GM12878 (cell line): Measurements from ENCODE around the gene ACD. TPM values are rescaled to one million over a fixed set of nuclear protein-coding genes. Genes with fewer than 3 reads are reported as not detected.

Source experiments
- ATAC-seq: fragments of 200-7000 bp; cut with Tn5 transposase; 3 replicates; pipeline ENCODE4 v1.9.1; 2020; ENCODE audit warnings: mild to moderate bottlenecking, moderate library complexity
- BruUV-seq: library from RNA; stranded (reverse); fragments of 400-500 nt; replicated peaks from 2 replicates; lab custom pipeline; 2021; lab: Mats Ljungman, UMichigan
- CTCF ChIA-PET: fragments of 300-600 bp; sonication (Branson Sonifier 250); formaldehyde crosslinking; extraction: SDS; loops from one replicate; lab custom pipeline; 2021; ENCODE audit warnings: inconsistent platforms; lab: Yijun Ruan, JAX
- POLR2A ChIA-PET: fragments of 350-600 bp; formaldehyde crosslinking; extraction: SDS; loops from one replicate; lab custom pipeline; 2021; ENCODE audit warnings: inconsistent platforms; lab: Charles Lee
- RAD21 ChIA-PET: fragments of 300-600 bp; sonication (Branson Sonifier 250); formaldehyde crosslinking; loops from one replicate; lab custom pipeline; 2023; ENCODE audit warnings: antibody characterized with exemption; ENCODE audit not compliant: unreplicated experiment; lab: Charles Lee
- SMC1A ChIA-PET: fragments of 300-600 bp; sonication (Branson Sonifier 250); formaldehyde crosslinking; loops from one replicate; lab custom pipeline; 2023; ENCODE audit not compliant: unreplicated experiment, uncharacterized antibody; lab: Charles Lee
- DNase-seq: peaks from one replicate; pipeline ENCODE4 v3.0.0-alpha.2; 2011; ENCODE audit warnings: low read depth, low spot score
- FAIRE-seq: peaks from 3 replicates; lab custom pipeline; 2011; peaks lifted over from hg19 to GRCh38; lab: Jason Lieb, UNC
- H2AFZ ChIP-seq: 2 replicates; pipeline ENCODE4 v1.6.0; 2011; ENCODE audit warnings: low read depth, low read length, control low read depth; ENCODE audit not compliant: control insufficient read depth
- H3K27ac ChIP-seq: 2 replicates; pipeline ENCODE4 v1.5.1; 2011; ENCODE audit warnings: control low read depth; ENCODE audit not compliant: control insufficient read depth, insufficient read depth
- H3K27me3 ChIP-seq, 2 experiments: replicated peaks in 1 of 2; 2 replicates each; pipeline versions ENCODE4 v1.6.0 to v1.6.1; 2011; ENCODE audit warnings: low read length in 1 of 2; ENCODE audit not compliant: control insufficient read depth in 2 of 2, insufficient read depth in 2 of 2
- H3K36me3 ChIP-seq, 2 experiments: 2 replicates each; pipeline ENCODE4 v1.5.1; 2011; ENCODE audit warnings: low read length in 1 of 2; ENCODE audit not compliant: control insufficient read depth in 2 of 2, insufficient read depth in 2 of 2
- H3K4me1 ChIP-seq: 2 replicates; pipeline ENCODE4 v1.6.1; 2011; ENCODE audit warnings: mild to moderate bottlenecking, low read length, moderate library complexity, mixed read lengths; ENCODE audit not compliant: control insufficient read depth, insufficient read depth
- H3K4me2 ChIP-seq: 2 replicates; pipeline ENCODE4 v1.6.0; 2011; ENCODE audit warnings: control low read depth; ENCODE audit not compliant: control insufficient read depth, insufficient read depth
- H3K4me3 ChIP-seq: fragments of 200-600 bp; sonication (generic); 2 replicates; pipeline ENCODE4 v1.5.1; 2016
- H3K79me2 ChIP-seq: 2 replicates; pipeline ENCODE4 v1.6.0; 2011; ENCODE audit warnings: low read length; ENCODE audit not compliant: control insufficient read depth, insufficient read depth
- H3K9ac ChIP-seq: 2 replicates; pipeline ENCODE4 v1.8.0; 2011; ENCODE audit warnings: low read length, control low read depth, mixed read lengths; ENCODE audit not compliant: control insufficient read depth, insufficient read depth
- H3K9me3 ChIP-seq: replicated peaks from 3 replicates; pipeline ENCODE4 v1.5.1; 2011; ENCODE audit warnings: mild to moderate bottlenecking, low read length; ENCODE audit not compliant: control insufficient read depth, insufficient read depth
- H4K20me1 ChIP-seq: 2 replicates; pipeline ENCODE4 v1.6.0; 2011; ENCODE audit not compliant: control insufficient read depth, insufficient read depth
- CREB1 ChIP-seq: IDR thresholded peaks from 2 replicates; pipeline ENCODE4 v1.6.1; 2012; ENCODE audit warnings: low read depth, mild to moderate bottlenecking, inconsistent platforms
- EGR1 ChIP-seq, 2 experiments: IDR thresholded peaks; 1 replicate in 1 of 2; 2 replicates in 1 of 2; pipeline ENCODE4 v1.6.1; 2011 to 2012; ENCODE audit warnings: low read depth in 2 of 2, low read length in 2 of 2, borderline replicate concordance in 1 of 2, mild to moderate bottlenecking in 1 of 2, moderate library complexity in 1 of 2
- FOXK2 ChIP-seq: fragments of 450-650 bp; IDR thresholded peaks from 2 replicates; pipeline ENCODE4 v1.6.1; 2017; ENCODE audit warnings: mild to moderate bottlenecking, moderate library complexity
- HSF1 ChIP-seq: fragments of 150-350 bp; IDR thresholded peaks from 2 replicates; pipeline ENCODE4 v1.6.1; 2014; ENCODE audit warnings: mild to moderate bottlenecking, low read depth, low read length
- IRF5 ChIP-seq: fragments of 450-650 bp; IDR thresholded peaks from 2 replicates; pipeline ENCODE4 v1.6.1; 2017; ENCODE audit warnings: borderline replicate concordance
- MTA3 ChIP-seq: IDR thresholded peaks from 2 replicates; pipeline ENCODE4 v1.6.1; 2012; ENCODE audit warnings: low read length, inconsistent platforms, borderline replicate concordance
- NBN ChIP-seq: fragments of 450-650 bp; IDR thresholded peaks from 2 replicates; pipeline ENCODE4 v1.6.1; 2016
- NR2C2 ChIP-seq: IDR thresholded peaks from 2 replicates; pipeline ENCODE4 v1.6.1; 2011; ENCODE audit warnings: borderline replicate concordance, low read depth; ENCODE audit not compliant: control insufficient read depth, insufficient read length
- SMAD5 ChIP-seq: IDR thresholded peaks from 2 replicates; pipeline ENCODE4 v1.6.1; 2016; ENCODE audit warnings: antibody characterized with exemption, low read depth
- YBX1 ChIP-seq: fragments of 450-650 bp; IDR thresholded peaks from 2 replicates; pipeline ENCODE4 v1.6.1; 2016; ENCODE audit warnings: antibody characterized with exemption
- ZZZ3 ChIP-seq: IDR thresholded peaks from 2 replicates; pipeline ENCODE4 v1.6.1; 2011; ENCODE audit warnings: low read depth; ENCODE audit not compliant: control insufficient read depth, insufficient read length
- WGBS: methylation state at CpG from one replicate; pipeline ENCODE4 v1.1.6; 2016; ENCODE audit warnings: low lambda C conversion rate; ENCODE audit not compliant: insufficient replicate concordance, insufficient coverage; ENCODE audit errors: missing lambda C conversion rate; 5-methylcytosine and 5-hydroxymethylcytosine counted together
- in situ Hi-C: fragments of 300-500 bp; cut with MboI; formaldehyde crosslinking; loops from 9 replicates; pipeline ENCODE4 v1.14.3; 2018; ENCODE audit warnings: mixed read lengths
- intact Hi-C: fragments of 100-400 bp; cut with micrococcal nuclease; formaldehyde crosslinking; loops from one replicate; pipeline ENCODE4 v1.14.2; 2022; ENCODE audit not compliant: unreplicated experiment
- polyA plus RNA-seq, 11 experiments: library from polyadenylated mRNA; depleted of rRNA in 4 of 11; unstranded in 6 of 11; stranded (reverse) in 5 of 11; fragments of >200 nt; fragmentation: Nextera tagmentation in 4 of 11; fragmentation: Illumina TruSeq in 1 of 11; extraction: Ambion mirVana in 4 of 11; extraction: Trizol in 1 of 11; gene quantifications; 1 replicate in 1 of 11; 2 replicates in 10 of 11; pipeline versions ENCODE4 v1.2.1 to v1.2.3, GENCODE V29; 2011 to 2016; ENCODE audit warnings: inconsistent platforms in 2 of 11, missing spikeins in 2 of 11, low read depth in 1 of 11
- total RNA-seq, 4 experiments: library from RNA; depleted of rRNA in 3 of 4; stranded (reverse); fragments of >200 nt in 3 of 4; fragmentation: Illumina TruSeq in 1 of 4; extraction: Trizol in 1 of 4; gene quantifications; 2 replicates each; pipeline versions ENCODE4 v1.2.1 to v1.2.3, GENCODE V29; 2013 to 2021

Gene ACD
- total and polyA plus RNA-seq, 10 of the 15 experiments (the other 5 are each of a cell fraction or from before 2014, with no cell fraction given), result 2.9 to 46.7 (median 23.9) TPM

- TF ChIP-seq IRF5 (no peak), SMAD5 (no peak), NR2C2 (no peak), MTA3 (no peak), HSF1 (no peak), EGR1 (IDR thresholded peaks at IDR 0.05; ENCODE audit: borderline replicate concordance in 1 of 2, low read depth in 2 of 2, low read length in 2 of 2) (no peak), FOXK2 (no peak), CREB1 (no peak), ZZZ3 (no peak), NBN (no peak)
- TF ChIP-seq, all 136 proteins: peak for 0
These were observed 22.4 kb downstream of the ACD start (continued) for GRCh38 chr16:67637625-67638024.

GRCh38 chr16:67636713-67637112 lies 23.3 kb downstream of the ACD start:
- CTCF ChIA-PET, result no interaction called here
- Histone ChIP-seq H3K9ac (no peak overlapping the region), H3K27ac (no peak overlapping the region), H3K36me3 (peaks cover 17 to 24% of the 10 kb centered on the region in 2 experiments), H3K79me2 (no peaks in the 10 kb centered on the region), H3K4me2 (no peak overlapping the region), H3K4me1 (no peaks in the 10 kb centered on the region), H3K27me3 (no peaks in the 10 kb centered on the region), H2AFZ (no peak overlapping the region), H4K20me1 (no peaks in the 10 kb centered on the region), H3K4me3 (no peak overlapping the region), H3K9me3 (no peaks in the 10 kb centered on the region)
- RAD21 ChIA-PET, result no interaction called here
- intact Hi-C loops, result no loop called here
- SMC1A ChIA-PET, result no interaction called here
- POLR2A ChIA-PET, result no interaction called here
- WGBS, result 100% methylated on average over 8 of the region's 8 CpGs
- no peak for ATAC-seq
- no peak for DNase-seq
- in situ Hi-C loops, result no loop called here
- no peak for TF ChIP-seq YBX1
- no peak for FAIRE-seq
- no TSS peak for BruUV-seq
